ENCODE data around the gene MAF.

The MAF gene

GRCh38 chr16:79597277-79598062, 3.1 kb downstream of the MAF start:
- no peak overlapping the region for H3K9ac ChIP-seq (ENCODE audit: low read length)
- peaks cover 7% of the 10 kb centered on the region; the same call in 1 of the 2 replicates for H3K27me3 ChIP-seq (ENCODE audit: low read depth, low read length)
- H3K4me3 ChIP-seq (ENCODE audit: low read length): no peak overlapping the region
- TF ChIP-seq CTCF (IDR thresholded peaks at IDR 0.05; ENCODE audit: low read depth, low read length) (no peak), EZH2phosphoT487 (IDR thresholded peaks at IDR 0.05; ENCODE audit: low read depth) (no peak)
- no peaks in the 10 kb centered on the region for H3K79me2 ChIP-seq (ENCODE audit: low read length)
- no peak overlapping the region for H2AFZ ChIP-seq (ENCODE audit: low read depth, low read length)
- no peaks in the 10 kb centered on the region for H3K36me3 ChIP-seq (replicated peaks; ENCODE audit: low read depth, low read length)
- no peaks in the 10 kb centered on the region for H3K4me1 ChIP-seq (ENCODE audit: low read length)
- no peaks in the 10 kb centered on the region for H4K20me1 ChIP-seq (ENCODE audit: insufficient read depth, low read length)
- H3K27ac ChIP-seq (ENCODE audit: low read length): no peak overlapping the region
- H3K9me3 ChIP-seq (ENCODE audit: insufficient read depth, low read length): no peaks in the 10 kb centered on the region
- H3K4me2 ChIP-seq (ENCODE audit: low read length): no peak overlapping the region

GRCh38 chr16:79595931-79596450, 4.5 kb downstream of the MAF start:
- H3K36me3 ChIP-seq (replicated peaks; ENCODE audit: low read depth, low read length): no peaks in the 10 kb centered on the region
- no peaks in the 10 kb centered on the region for H3K9me3 ChIP-seq (ENCODE audit: insufficient read depth, low read length)
- no peak overlapping the region for H2AFZ ChIP-seq (ENCODE audit: low read depth, low read length)
- no peaks in the 10 kb centered on the region for H4K20me1 ChIP-seq (ENCODE audit: insufficient read depth, low read length)
- TF ChIP-seq CTCF (IDR thresholded peaks at IDR 0.05; ENCODE audit: low read depth, low read length) (no peak), EZH2phosphoT487 (IDR thresholded peaks at IDR 0.05; ENCODE audit: low read depth) (no peak)
- no peaks in the 10 kb centered on the region for H3K79me2 ChIP-seq (ENCODE audit: low read length)
- peaks cover 7% of the 10 kb centered on the region; the same call in 1 of the 2 replicates for H3K27me3 ChIP-seq (ENCODE audit: low read depth, low read length)
- H3K27ac ChIP-seq (ENCODE audit: low read length): no peak overlapping the region
- no peak overlapping the region for H3K4me3 ChIP-seq (ENCODE audit: low read length)
- H3K4me2 ChIP-seq (ENCODE audit: low read length): no peak overlapping the region
- H3K9ac ChIP-seq (ENCODE audit: low read length): no peak overlapping the region
- H3K4me1 ChIP-seq (ENCODE audit: low read length): no peaks in the 10 kb centered on the region

DNA sequence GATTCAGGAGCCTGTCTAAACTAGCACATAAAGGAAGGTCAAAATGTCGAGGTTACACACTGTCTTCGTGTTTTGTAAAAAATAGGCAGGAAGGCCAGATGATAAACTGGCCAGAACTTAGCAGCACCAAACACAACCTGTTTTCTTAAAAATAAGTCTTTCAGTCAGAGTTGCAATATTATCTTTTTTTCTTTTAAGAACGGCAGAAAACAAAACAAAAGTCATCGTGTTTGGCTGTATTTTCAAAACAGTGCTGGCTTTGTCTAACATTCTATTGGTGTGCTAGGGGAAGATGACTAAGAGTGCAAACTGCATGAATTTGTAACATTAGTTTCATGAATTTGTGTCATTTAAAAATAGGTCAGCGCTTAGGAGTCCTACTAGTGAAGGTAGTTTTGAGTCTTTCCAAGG, 5.3 kb downstream of the MAF start:
- no peaks in the 10 kb centered on the region for H3K79me2 ChIP-seq (ENCODE audit: low read length)
- H2AFZ ChIP-seq (ENCODE audit: low read depth, low read length): no peak overlapping the region
- H3K4me2 ChIP-seq (ENCODE audit: low read length): no peak overlapping the region
- H3K27me3 ChIP-seq (ENCODE audit: low read depth, low read length): peaks cover 7% of the 10 kb centered on the region; the same call in 1 of the 2 replicates
- no peaks in the 10 kb centered on the region for H4K20me1 ChIP-seq (ENCODE audit: insufficient read depth, low read length)
- TF ChIP-seq CTCF (IDR thresholded peaks at IDR 0.05; ENCODE audit: low read depth, low read length) (no peak), EZH2phosphoT487 (IDR thresholded peaks at IDR 0.05; ENCODE audit: low read depth) (no peak)
- H3K4me3 ChIP-seq (ENCODE audit: low read length): no peak overlapping the region
- H3K9me3 ChIP-seq (ENCODE audit: insufficient read depth, low read length): no peaks in the 10 kb centered on the region
- H3K4me1 ChIP-seq (ENCODE audit: low read length): no peaks in the 10 kb centered on the region
- no peak overlapping the region for H3K9ac ChIP-seq (ENCODE audit: low read length)
- no peak overlapping the region for H3K27ac ChIP-seq (ENCODE audit: low read length)
- H3K36me3 ChIP-seq (replicated peaks; ENCODE audit: low read depth, low read length): no peaks in the 10 kb centered on the region

DNA sequence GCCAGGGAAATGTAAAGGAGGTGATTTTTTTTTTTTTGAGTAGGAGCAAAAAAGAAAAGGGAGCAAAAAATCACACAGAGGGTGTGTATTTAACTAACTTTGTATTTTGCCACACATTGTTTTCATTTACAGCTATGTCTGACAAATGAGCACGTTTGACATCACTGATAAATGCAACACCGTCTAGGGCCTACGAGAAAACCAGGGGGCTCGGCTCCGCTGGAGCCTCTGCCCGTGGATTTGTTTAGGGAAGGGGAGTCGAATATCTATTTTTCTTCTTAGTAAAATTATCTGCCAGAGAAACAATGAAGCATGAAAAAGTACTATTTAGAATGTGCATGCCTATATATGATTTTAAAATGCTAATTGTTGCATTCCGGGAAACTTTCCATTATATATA, 6.8 kb downstream of the MAF start:
- Histone ChIP-seq H3K9me3 (ENCODE audit: insufficient read depth, low read length) (no peaks in the 10 kb centered on the region), H3K9ac (ENCODE audit: low read length) (no peak overlapping the region), H3K27ac (ENCODE audit: low read length) (no peak overlapping the region), H3K4me2 (ENCODE audit: low read length) (no peak overlapping the region), H3K36me3 (replicated peaks; ENCODE audit: low read depth, low read length) (no peaks in the 10 kb centered on the region), H3K4me1 (ENCODE audit: low read length) (no peaks in the 10 kb centered on the region), H3K79me2 (ENCODE audit: low read length) (no peaks in the 10 kb centered on the region), H4K20me1 (ENCODE audit: insufficient read depth, low read length) (no peaks in the 10 kb centered on the region), H3K27me3 (ENCODE audit: low read depth, low read length) (peaks cover 7% of the 10 kb centered on the region; the same call in 1 of the 2 replicates), H2AFZ (ENCODE audit: low read depth, low read length) (no peak overlapping the region), H3K4me3 (ENCODE audit: low read length) (no peak overlapping the region)
- no peak for TF ChIP-seq CTCF (IDR thresholded peaks at IDR 0.05; ENCODE audit: low read depth, low read length)
- TF ChIP-seq EZH2phosphoT487 (IDR thresholded peaks at IDR 0.05; ENCODE audit: low read depth): no peak
